ENCODE data around the gene RELA. TPM values are rescaled to one million over a fixed set of nuclear protein-coding genes. Genes with fewer than 3 reads are reported as not detected.

Gene RELA
- total RNA-seq, 4 donors from 2014 or later = 31.5 to 65.7 (median 34.6) TPM

GRCh38 chr11:65618763-65619162 lies 44.0 kb downstream of the RELA start:
- TF ChIP-seq, protein P1, sequence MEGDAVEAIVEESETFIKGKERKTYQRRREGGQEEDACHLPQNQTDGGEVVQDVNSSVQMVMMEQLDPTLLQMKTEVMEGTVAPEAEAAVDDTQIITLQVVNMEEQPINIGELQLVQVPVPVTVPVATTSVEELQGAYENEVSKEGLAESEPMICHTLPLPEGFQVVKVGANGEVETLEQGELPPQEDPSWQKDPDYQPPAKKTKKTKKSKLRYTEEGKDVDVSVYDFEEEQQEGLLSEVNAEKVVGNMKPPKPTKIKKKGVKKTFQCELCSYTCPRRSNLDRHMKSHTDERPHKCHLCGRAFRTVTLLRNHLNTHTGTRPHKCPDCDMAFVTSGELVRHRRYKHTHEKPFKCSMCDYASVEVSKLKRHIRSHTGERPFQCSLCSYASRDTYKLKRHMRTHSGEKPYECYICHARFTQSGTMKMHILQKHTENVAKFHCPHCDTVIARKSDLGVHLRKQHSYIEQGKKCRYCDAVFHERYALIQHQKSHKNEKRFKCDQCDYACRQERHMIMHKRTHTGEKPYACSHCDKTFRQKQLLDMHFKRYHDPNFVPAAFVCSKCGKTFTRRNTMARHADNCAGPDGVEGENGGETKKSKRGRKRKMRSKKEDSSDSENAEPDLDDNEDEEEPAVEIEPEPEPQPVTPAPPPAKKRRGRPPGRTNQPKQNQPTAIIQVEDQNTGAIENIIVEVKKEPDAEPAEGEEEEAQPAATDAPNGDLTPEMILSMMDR (IDR thresholded peaks at IDR 0.05; ENCODE audit: low read depth) = no peak

DNA sequence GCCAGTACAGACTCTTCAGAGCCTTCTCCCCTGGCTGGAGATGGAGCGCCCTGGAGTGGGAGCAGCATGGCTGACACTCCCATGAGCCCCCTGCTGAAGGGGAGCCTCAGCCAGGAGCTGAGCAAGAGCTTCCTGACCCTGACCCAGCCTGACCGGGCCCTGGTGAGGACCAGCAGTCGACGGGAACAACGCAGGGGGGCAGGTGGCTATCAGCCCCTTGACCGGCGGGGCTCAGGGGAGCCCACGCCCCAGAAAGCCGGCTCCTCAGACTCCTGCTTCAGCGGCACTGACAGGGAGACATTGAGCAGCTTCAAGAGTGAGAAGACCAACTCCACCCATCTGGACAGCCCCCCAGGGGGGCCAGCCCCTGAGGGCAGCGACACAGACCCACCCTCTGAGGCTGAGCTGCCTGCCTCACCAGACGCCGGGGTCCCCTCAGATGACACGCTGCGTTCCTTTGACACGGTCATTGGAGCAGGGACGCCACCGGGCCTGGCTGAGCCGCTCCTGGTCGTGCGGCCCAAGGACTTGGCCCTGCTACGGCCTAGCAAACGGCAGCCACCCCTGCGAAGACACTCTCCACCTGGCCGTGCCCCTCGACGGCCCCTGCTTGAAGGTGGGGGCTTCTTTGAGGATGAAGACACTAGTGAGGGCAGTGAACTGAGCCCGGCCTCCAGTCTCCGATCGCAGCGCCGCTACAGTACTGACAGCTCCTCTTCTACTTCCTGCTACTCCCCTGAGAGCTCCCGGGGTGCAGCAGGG lies 44.5 kb downstream of the RELA start:
- TF ChIP-seq, protein P1 (IDR thresholded peaks at IDR 0.05; ENCODE audit: low read depth) = no peak

DNA sequence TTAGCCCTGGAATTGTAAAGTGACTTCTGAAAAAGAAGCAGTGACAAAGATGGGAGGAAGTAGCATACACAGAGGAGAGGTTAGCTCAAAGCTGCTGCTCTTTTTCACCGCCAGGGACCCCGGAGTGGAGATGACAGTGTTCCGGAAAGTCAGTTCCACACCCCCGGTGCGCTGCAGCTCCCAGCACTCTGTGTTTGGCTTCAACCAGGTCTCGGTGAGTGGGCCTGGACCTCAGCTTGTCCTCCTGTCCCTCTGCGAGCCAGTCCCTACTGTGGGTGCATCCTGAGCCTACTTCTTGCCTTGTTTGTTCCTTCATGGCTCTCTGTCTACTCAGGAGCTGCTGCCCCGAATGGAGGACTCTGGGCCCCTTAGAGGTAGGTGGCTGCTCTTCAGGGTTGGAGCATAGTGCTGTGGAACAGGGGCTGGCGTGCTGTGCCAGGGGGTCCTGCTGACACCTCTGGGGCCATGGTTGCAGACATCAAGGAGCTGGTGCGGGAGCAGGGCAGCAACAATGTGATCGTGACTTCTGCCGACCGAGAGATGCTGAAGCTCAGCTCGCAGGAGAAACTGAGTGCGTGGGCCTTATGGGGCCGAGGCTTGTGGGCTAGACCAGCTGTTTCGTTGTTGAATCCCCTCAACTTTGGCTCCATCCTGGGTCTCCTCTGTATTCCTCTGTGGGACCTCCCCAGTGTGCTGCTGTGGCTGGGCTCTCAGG lies 45.4 kb downstream of the RELA start:
- TF ChIP-seq, protein P1 (IDR thresholded peaks at IDR 0.05; ENCODE audit: low read depth) = no peak

DNA sequence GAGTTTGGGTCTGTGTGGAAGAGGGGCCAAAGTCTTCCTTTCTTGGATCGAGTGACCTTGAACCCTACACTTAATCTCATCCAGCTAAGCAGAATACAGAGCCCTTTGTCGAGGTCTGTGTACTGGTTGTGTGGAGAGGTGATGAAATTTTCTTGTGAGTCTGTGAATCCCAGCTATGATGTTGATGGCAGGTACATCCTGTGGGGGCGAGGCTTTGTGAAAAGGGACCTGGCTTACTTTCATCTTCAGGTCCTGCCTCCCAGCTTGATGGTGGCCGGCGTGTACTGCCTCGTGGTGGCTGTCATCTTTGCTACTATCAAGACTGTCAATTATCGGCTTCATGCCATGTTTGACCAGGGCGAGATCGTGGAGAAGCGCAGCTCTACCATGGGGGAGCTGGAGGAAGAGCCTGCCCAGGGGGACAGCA lies 46.1 kb downstream of the RELA start:
- TF ChIP-seq, protein P1 (IDR thresholded peaks at IDR 0.05; ENCODE audit: low read depth) = no peak

GRCh38 chr11:65615950-65616574 lies 46.7 kb downstream of the RELA start:
- TF ChIP-seq, protein P1 (IDR thresholded peaks at IDR 0.05; ENCODE audit: low read depth) = no peak

DNA sequence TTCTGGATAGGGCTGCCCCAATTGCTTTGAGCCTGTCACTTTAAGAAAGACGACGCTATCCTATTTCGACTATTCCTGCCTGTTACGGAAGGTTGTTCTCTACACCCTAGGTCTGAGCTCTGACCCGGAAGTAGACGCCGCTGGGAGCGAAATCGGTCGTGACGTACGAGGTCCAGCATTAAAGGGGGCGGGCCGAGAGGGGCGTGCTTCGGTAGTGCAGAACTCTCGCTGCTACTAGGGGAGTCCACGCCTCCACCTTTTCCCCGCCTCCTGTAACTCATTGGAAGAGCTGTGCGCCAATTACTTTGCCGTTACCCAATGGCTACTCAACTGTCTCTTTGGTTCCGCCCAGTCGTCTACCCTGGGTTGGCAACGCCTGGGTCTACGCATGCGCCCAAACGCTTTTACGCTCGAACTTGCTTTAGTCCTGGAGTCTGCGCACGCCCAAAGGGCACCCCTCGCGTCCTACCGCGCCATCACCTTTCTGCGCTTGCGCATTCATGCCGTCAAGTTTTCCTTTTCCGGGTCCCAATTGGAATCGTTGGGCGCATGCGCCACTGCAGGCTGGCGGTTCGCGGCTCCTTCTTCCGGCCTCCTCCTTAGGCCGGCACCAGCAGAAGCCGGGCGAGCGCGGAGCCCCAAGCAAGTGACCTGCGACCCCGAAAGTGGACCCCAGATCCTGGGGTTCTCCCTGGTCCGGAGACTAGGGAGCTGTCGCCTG lies 47.3 kb downstream of the RELA start, which contains the start of gene PCNX3:
Gene PCNX3, plus strand, starts transcription at position 548 of the 721 bp plus-strand sequence. CDS start 536 bp downstream, outside the sequence.
- TF ChIP-seq, protein P1 (IDR thresholded peaks at IDR 0.05; ENCODE audit: low read depth) = no peak
